ENCODE data around the gene SMAD2. TPM values are rescaled to one million over a fixed set of nuclear protein-coding genes. Genes with fewer than 3 reads are reported as not detected.

Gene SMAD2
- total and polyA plus RNA-seq, 4 donors, result 11.8 to 31.3 (median 22.8) TPM

- WGBS, result 95% methylated on average over 5 of the region's 5 CpGs
Measured at GRCh38 chr18:47893047-47893446, 37.4 kb downstream of the SMAD2 start.

GRCh38 chr18:47888156-47888555, 42.3 kb downstream of the SMAD2 start:
- Histone ChIP-seq H3K4me1 (ENCODE audit: control insufficient read depth in 4 of 4, insufficient read depth in 4 of 4, low read length in 3 of 4) (peaks cover 0 to 3% (median 0%) of the 10 kb centered on the region in 4 donors), H3K4me3 (ENCODE audit: low read depth in 1 of 3, low read length in 3 of 3) (no peak overlapping the region), H3K27ac (ENCODE audit: low read depth in 1 of 2, low read length in 2 of 2) (no peak overlapping the region), H3K27me3 (ENCODE audit: control insufficient read depth in 4 of 4, insufficient read depth in 4 of 4, low read length in 3 of 4) (no peaks in the 10 kb centered on the region), H3K9me3 (ENCODE audit: control insufficient read depth in 4 of 4, low read length in 3 of 4) (no peaks in the 10 kb centered on the region), H3K9ac (ENCODE audit: low read depth in 1 of 2, low read length in 2 of 2) (no peak overlapping the region), H3K36me3 (ENCODE audit: control insufficient read depth in 4 of 4, insufficient read depth in 3 of 4, low read depth in 1 of 4, low read length in 3 of 4) (peaks cover 0 to 6% (median 4%) of the 10 kb centered on the region in 4 donors)
- no peak for TF ChIP-seq YY1 (IDR thresholded peaks at IDR 0.05)
- no peak for TF ChIP-seq HNF4G (IDR thresholded peaks at IDR 0.05)
- TF ChIP-seq SP1 (IDR thresholded peaks at IDR 0.05), result no peak
- no peak for TF ChIP-seq FOXA1 (IDR thresholded peaks at IDR 0.05)
- no peak for TF ChIP-seq ATF3 (IDR thresholded peaks at IDR 0.05)
- WGBS, result 95% methylated on average over 3 of the region's 3 CpGs
- DNase-seq (ENCODE audit: low spot score), result no peak

More at GRCh38 chr18:47893047-47893446, 37.4 kb downstream of the SMAD2 start:
- H3K27ac ChIP-seq (ENCODE audit: low read depth in 1 of 2, low read length in 2 of 2), result no peak overlapping the region
- no peak overlapping the region for H3K4me3 ChIP-seq (ENCODE audit: low read depth in 1 of 3, low read length in 3 of 3)
- H3K36me3 ChIP-seq (ENCODE audit: control insufficient read depth in 4 of 4, insufficient read depth in 3 of 4, low read depth in 1 of 4, low read length in 3 of 4), result peaks cover 0 to 8% (median 1%) of the 10 kb centered on the region in 4 donors
- TF ChIP-seq FOXA2 (IDR thresholded peaks at IDR 0.05) (no peak), HNF4G (IDR thresholded peaks at IDR 0.05) (no peak), CTCF (IDR thresholded peaks at IDR 0.05; ENCODE audit: low read depth, low read length, missing input control) (no peak), ATF3 (IDR thresholded peaks at IDR 0.05) (no peak), GABPA (IDR thresholded peaks at IDR 0.05 in 1 of 2, conservative IDR thresholded peaks at IDR 0.05 in 1 of 2) (no peak), RXRA (IDR thresholded peaks at IDR 0.05) (no peak), REST (IDR thresholded peaks at IDR 0.05) (no peak), YY1 (IDR thresholded peaks at IDR 0.05) (no peak), FOXA1 (IDR thresholded peaks at IDR 0.05) (no peak), TAF1 (conservative IDR thresholded peaks at IDR 0.05) (no peak), SP1 (IDR thresholded peaks at IDR 0.05) (no peak), RAD21 (IDR thresholded peaks at IDR 0.05) (no peak), NR2F2 (IDR thresholded peaks at IDR 0.05) (no peak)
- no peak overlapping the region for H3K9ac ChIP-seq (ENCODE audit: low read depth in 1 of 2, low read length in 2 of 2)
- no peaks in the 10 kb centered on the region for H3K27me3 ChIP-seq (ENCODE audit: control insufficient read depth in 4 of 4, insufficient read depth in 4 of 4, low read length in 3 of 4)
- H3K9me3 ChIP-seq (ENCODE audit: control insufficient read depth in 4 of 4, low read length in 3 of 4), result no peaks in the 10 kb centered on the region
- no peak for DNase-seq (ENCODE audit: low spot score)
- no peaks in the 10 kb centered on the region for H3K4me1 ChIP-seq (ENCODE audit: control insufficient read depth in 4 of 4, insufficient read depth in 4 of 4, low read length in 3 of 4)

All from liver (tissue), 9 donors.